Naive thymus-derived CD8-positive, alpha-beta T cell (primary cell): ENCODE results near the gene UNKL. TPM values are rescaled to one million over a fixed set of nuclear protein-coding genes. Genes with fewer than 3 reads are reported as not detected.
A peak's percentile ranks its signal among the peaks of the same experiment; 100 is the strongest.

ENCODE experiments used
- ATAC-seq, 2 donors: fragments of 150-1000 bp; cut with Tn5 transposase in 1 of 2; sonication (Bioruptor Pico), chemical (Tn5 transposase) in 1 of 2; 1 replicate in 1 of 2; 2 replicates in 1 of 2; pipeline ENCODE4 v1.10.0; 2021; ENCODE audit warnings: mild to moderate bottlenecking in 2 of 2, moderate library complexity in 2 of 2
- POLR2A ChIA-PET: fragments of 350-600 bp; sonication (Branson Sonifier 250); formaldehyde crosslinking; loops from one replicate; lab custom pipeline; 2021; ENCODE audit warnings: antibody characterized with exemption; lab: Charles Lee
- DNase-seq, 10 donors: peaks; one replicate each; pipeline versions ENCODE4 v3.0.0 to v3.0.0-alpha.2; 2020 to 2022
- H3K27ac Mint-ChIP-seq, 10 donors: one replicate each; pipeline ENCODE4 v1.8.0; 2020 to 2022; ENCODE audit warnings: mild to moderate bottlenecking in 10 of 10, mixed read lengths in 10 of 10, moderate library complexity in 4 of 10, inconsistent platforms in 1 of 10
- H3K27me3 Mint-ChIP-seq, 5 donors: one replicate each; pipeline ENCODE4 v1.8.0; 2021 to 2022; ENCODE audit warnings: mixed read lengths in 5 of 5
- H3K36me3 Mint-ChIP-seq, 3 donors: one replicate each; pipeline ENCODE4 v1.8.0; 2020 to 2022; ENCODE audit warnings: mixed read lengths in 3 of 3, mild to moderate bottlenecking in 2 of 3, inconsistent platforms in 1 of 3
- H3K4me1 Mint-ChIP-seq, 4 donors: one replicate each; pipeline ENCODE4 v1.8.0; 2021 to 2022; ENCODE audit warnings: mixed read lengths in 4 of 4
- H3K4me3 Mint-ChIP-seq, 10 donors: one replicate each; pipeline ENCODE4 v1.8.0; 2020 to 2022; ENCODE audit warnings: mild to moderate bottlenecking in 10 of 10, mixed read lengths in 10 of 10, moderate library complexity in 6 of 10, inconsistent platforms in 1 of 10
- H3K9me3 Mint-ChIP-seq, 9 donors: one replicate each; pipeline ENCODE4 v1.8.0; 2020 to 2022; ENCODE audit warnings: mixed read lengths in 9 of 9, mild to moderate bottlenecking in 3 of 9, inconsistent platforms in 1 of 9, moderate library complexity in 1 of 9
- polyA plus RNA-seq, 3 donors: library from polyadenylated mRNA; unstranded; fragments of 300-500 nt; fragmentation: Illumina TruSeq; gene quantifications; one replicate each; pipeline ENCODE4 v1.2.3, GENCODE V29; 2021
- total RNA-seq, 8 experiments: library from RNA in 2 of 8; stranded (reverse) in 2 of 8; gene quantifications; one replicate each; pipeline ENCODE4 v1.2.3 and lab custom pipeline; 2021 to 2026

Gene UNKL
- total and polyA plus RNA-seq, 5 experiments from 2014 or later: 8.3 to 151 (median 11.0) TPM

GRCh38 chr16:1390239-1390779, 24.2 kb downstream of the UNKL start:
- H3K36me3 Mint-ChIP-seq: peaks cover 0 to 50% (median 6%) of the 10 kb centered on the region in 3 donors
- H3K4me3 Mint-ChIP-seq: no peak overlapping the region
- peak overlapping the region in 1 of 10 donors; percentile 79 for H3K27ac Mint-ChIP-seq
- DNase-seq (no peak), ATAC-seq (no peak)
- H3K9me3 Mint-ChIP-seq: no peaks in the 10 kb centered on the region
- H3K4me1 Mint-ChIP-seq: peaks cover 0 to 2% (median 0%) of the 10 kb centered on the region in 4 donors
- no peaks in the 10 kb centered on the region for H3K27me3 Mint-ChIP-seq
- POLR2A ChIA-PET: no interaction called here

GRCh38 chr16:1389762-1390161, 24.7 kb downstream of the UNKL start:
- H3K27me3 Mint-ChIP-seq: no peaks in the 10 kb centered on the region
- POLR2A ChIA-PET: no interaction called here
- no peak overlapping the region for H3K4me3 Mint-ChIP-seq
- H3K4me1 Mint-ChIP-seq: peaks cover 0 to 2% (median 1%) of the 10 kb centered on the region in 4 donors
- ATAC-seq (no peak), DNase-seq (no peak)
- no peaks in the 10 kb centered on the region for H3K9me3 Mint-ChIP-seq
- H3K27ac Mint-ChIP-seq: no peak overlapping the region
- peaks cover 0 to 53% (median 8%) of the 10 kb centered on the region in 3 donors for H3K36me3 Mint-ChIP-seq

DNA sequence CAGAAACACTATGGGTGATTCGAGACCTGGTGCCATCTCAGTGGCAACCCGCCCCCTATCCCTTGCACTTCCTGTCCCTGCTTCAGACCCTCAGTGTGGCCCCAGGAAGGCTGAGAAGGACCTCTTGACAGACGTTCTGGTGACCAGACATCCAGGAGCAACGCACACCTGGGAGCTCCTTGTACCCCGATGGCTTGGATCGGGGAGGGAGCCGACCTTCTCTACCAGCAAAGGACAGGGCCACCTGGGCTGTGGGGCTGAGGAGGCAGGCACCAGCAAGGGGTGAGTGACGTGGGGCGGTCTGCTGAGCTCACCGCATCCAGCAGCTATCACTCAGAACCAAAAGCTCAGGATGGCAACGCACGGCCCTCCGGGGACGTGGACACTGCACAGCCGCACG, 27.2 kb downstream of the UNKL start:
- no peaks in the 10 kb centered on the region for H3K9me3 Mint-ChIP-seq
- no peak overlapping the region for H3K4me3 Mint-ChIP-seq
- H3K36me3 Mint-ChIP-seq: peaks cover 0 to 50% (median 10%) of the 10 kb centered on the region in 3 donors
- peaks cover 0 to 3% (median 1%) of the 10 kb centered on the region in 4 donors for H3K4me1 Mint-ChIP-seq
- POLR2A ChIA-PET: interaction anchor here (1.5 kb wide), 1 partner anchor 21 kb away, joined by 3 read pairs; no protein-coding TSS in a partner anchor
- peak overlapping the region in 1 of 10 donors; percentile 34 for H3K27ac Mint-ChIP-seq
- DNase-seq (no peak), ATAC-seq (no peak)
- no peaks in the 10 kb centered on the region for H3K27me3 Mint-ChIP-seq

DNA sequence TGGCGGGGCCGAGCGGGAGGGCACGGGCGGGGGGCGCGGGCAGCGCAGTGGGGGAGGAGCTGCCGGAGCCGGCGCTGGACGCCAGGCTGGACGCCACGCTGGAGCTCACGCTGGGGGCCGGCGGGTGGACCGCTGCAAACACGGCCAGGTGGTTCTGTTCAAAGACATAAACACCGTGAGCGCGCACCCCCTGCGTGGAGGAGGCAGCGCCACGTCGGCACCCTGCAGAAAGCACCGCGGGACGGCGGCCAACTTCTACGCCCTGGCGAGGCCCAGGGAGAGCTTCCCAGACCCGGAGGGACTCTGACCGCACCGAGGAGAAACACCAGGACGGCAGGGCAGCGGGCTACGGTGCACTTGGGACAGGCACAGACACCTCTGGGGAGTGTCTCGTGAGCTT, 29.3 kb downstream of the UNKL start:
- no peak for ATAC-seq
- peaks cover 0 to 47% (median 9%) of the 10 kb centered on the region in 3 donors for H3K36me3 Mint-ChIP-seq
- no peak overlapping the region for H3K27ac Mint-ChIP-seq
- H3K4me3 Mint-ChIP-seq: no peak overlapping the region
- peaks cover under 1 to 3% (median 2%) of the 10 kb centered on the region in 4 donors for H3K4me1 Mint-ChIP-seq
- H3K27me3 Mint-ChIP-seq: no peaks in the 10 kb centered on the region
- POLR2A ChIA-PET: no interaction called here
- no peak for DNase-seq
- H3K9me3 Mint-ChIP-seq: no peaks in the 10 kb centered on the region

- no peak overlapping the region for H3K27ac Mint-ChIP-seq
- ATAC-seq (no peak), DNase-seq (no peak)
- no peaks in the 10 kb centered on the region for H3K27me3 Mint-ChIP-seq
- no peak overlapping the region for H3K4me3 Mint-ChIP-seq
- H3K36me3 Mint-ChIP-seq: peaks cover 0 to 43% (median 6%) of the 10 kb centered on the region in 3 donors
- H3K4me1 Mint-ChIP-seq: peaks cover 7 to 11% (median 10%) of the 10 kb centered on the region in 4 donors
- H3K9me3 Mint-ChIP-seq: no peaks in the 10 kb centered on the region
- POLR2A ChIA-PET: interaction anchor here (0.7 kb wide), 1 partner anchor 661 kb away, joined by 5 read pairs; no protein-coding TSS in a partner anchor
These were observed 30.9 kb downstream of the UNKL start for GRCh38 chr16:1383556-1383955.

DNA sequence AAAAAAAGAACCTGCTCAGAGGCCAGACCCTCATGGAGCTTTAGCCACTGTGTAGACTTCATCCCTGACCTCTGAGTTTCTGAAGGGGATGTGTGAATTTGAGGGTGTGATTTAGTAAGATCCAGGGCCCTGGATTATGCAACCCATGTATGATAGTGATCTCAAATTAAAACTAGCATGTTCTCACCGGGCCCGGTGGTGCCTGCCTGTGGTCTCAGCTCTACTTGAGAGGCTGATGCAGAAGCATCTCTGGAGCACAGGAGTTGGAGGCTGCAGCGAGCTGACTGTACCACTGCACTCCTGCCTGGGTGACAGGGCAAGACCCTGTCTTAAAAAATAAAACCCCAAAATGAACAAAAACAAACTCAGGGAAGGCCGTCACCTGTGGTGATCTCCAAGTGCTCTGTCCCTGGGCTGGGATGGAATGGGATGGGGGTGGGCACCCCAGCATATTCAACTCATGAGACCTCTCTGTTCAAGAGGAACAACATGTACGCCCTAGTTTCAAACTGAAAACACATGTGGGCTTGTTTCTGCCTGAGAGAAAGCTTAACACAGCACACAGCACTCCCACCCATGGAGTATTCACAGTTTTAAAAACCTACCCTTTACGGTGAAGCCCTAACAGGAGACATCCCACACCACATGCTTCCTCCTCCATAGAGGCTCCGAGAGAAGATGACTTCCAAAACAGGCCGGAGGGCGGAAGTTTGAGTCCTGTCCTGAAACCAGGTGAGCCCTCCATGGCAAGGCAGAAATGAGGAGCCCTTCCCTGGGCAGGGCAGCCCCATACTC, 32.7 kb downstream of the UNKL start:
- H3K9me3 Mint-ChIP-seq: no peaks in the 10 kb centered on the region
- H3K27me3 Mint-ChIP-seq: no peaks in the 10 kb centered on the region
- no peak for DNase-seq
- no peak overlapping the region for H3K4me3 Mint-ChIP-seq
- H3K4me1 Mint-ChIP-seq: peaks cover 11 to 23% (median 18%) of the 10 kb centered on the region in 4 donors
- no peak overlapping the region for H3K27ac Mint-ChIP-seq
- H3K36me3 Mint-ChIP-seq: peaks cover 0 to 40% (median 6%) of the 10 kb centered on the region in 3 donors
- POLR2A ChIA-PET: interaction anchor here (1.2 kb wide), 1 partner anchor 324 kb away, joined by 3 read pairs; the partner anchor contains the start of gene MAPK8IP3
- ATAC-seq: no peak

GRCh38 chr16:1380195-1380594, 34.3 kb downstream of the UNKL start:
- peaks cover 0 to 43% (median 6%) of the 10 kb centered on the region in 3 donors for H3K36me3 Mint-ChIP-seq
- DNase-seq (no peak), ATAC-seq (no peak)
- H3K4me3 Mint-ChIP-seq: peak overlapping the region; percentile 66 to 86 (median 78)
- H3K27me3 Mint-ChIP-seq: no peaks in the 10 kb centered on the region
- H3K27ac Mint-ChIP-seq: peak overlapping the region in 7 of 10 donors; percentile 41 to 84 (median 62)
- POLR2A ChIA-PET: interaction anchor here (0.8 to 1.4 kb wide), 3 partner anchors 25 to 37 kb away, joined by 3 to 5 read pairs (median 4); no protein-coding TSS in a partner anchor
- H3K9me3 Mint-ChIP-seq: no peaks in the 10 kb centered on the region
- peaks cover 14 to 23% (median 18%) of the 10 kb centered on the region in 4 donors for H3K4me1 Mint-ChIP-seq

DNA sequence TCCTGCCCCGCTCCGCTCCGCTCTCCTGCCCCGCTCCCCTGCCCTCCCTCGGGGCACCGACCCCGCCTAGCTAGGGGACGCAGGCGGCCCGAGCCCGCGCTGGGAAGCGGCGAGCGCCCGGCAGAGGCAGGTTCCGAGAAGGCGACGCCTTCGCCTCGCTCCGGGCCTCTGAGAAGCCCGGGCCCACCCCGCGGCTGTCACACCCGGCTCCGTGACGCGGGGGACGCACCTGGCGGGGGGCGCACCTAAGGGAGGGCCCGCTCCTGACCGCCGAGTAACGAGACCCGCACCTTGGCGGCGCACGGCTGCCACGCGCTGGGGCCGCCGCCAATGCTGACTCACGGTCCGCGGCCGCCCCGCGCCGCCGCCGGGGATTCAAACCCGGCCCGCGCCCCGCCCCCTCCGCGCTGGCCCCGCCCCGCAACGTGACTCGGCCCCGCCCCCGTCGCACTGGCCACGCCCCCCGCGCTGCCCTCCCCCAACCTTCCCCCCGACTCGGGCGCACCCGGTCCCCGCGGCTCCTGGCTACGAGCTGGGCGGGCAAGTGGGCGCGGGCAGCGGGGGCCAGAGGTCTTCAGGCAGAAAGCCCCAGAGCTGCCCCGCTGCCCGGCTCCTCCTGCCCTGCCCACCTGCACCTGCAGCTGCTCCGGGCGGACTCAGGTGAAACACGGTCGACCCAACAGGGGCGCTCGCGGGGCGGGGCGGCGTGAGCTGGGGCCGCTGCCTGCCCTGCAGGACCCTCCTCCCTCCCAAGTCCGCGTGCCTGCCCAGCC, 35.0 kb downstream of the UNKL start:
- Mint-ChIP-seq H3K27ac (peak overlapping the region in 8 of 10 donors; percentile 41 to 77 (median 60)), H3K36me3 (peaks cover 0 to 38% (median 2%) of the 10 kb centered on the region in 3 donors), H3K9me3 (no peaks in the 10 kb centered on the region), H3K4me3 (peak overlapping the region; percentile 66 to 86 (median 78)), H3K27me3 (no peaks in the 10 kb centered on the region), H3K4me1 (peaks cover 11 to 23% (median 18%) of the 10 kb centered on the region in 4 donors)
- ATAC-seq (peak; percentile 75 to 77), DNase-seq (peak in 9 of 10 donors; percentile 38 to 76 (median 56))
- POLR2A ChIA-PET: interaction anchor here (1.0 to 1.4 kb wide), 2 partner anchors 24 to 26 kb away, joined by 4 to 5 read pairs; no protein-coding TSS in a partner anchor

DNA sequence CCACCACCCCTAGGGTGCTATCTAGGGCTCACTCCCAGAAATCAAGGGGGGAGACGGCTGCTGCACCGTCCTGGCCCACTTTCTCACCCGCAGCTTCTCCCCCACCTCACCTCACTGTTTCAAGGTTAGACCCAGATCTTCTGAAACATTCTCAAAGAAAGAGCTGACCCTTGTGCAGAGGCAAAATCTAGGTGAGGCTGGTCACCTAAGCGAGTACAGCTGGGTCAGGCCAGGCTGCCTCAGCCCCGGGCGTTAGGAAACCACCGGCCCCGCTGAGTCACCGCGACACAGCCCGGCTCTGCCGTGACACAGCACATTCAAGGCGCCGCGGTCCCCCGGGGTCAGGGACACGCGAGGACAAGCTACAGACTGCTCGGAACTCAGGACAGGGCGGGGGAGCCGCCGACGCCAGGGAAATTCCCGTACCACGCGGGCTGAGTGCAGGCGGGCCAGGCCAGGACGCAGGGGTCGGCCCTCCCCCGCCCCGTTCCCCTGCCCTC, 35.6 kb downstream of the UNKL start:
- Mint-ChIP-seq H3K27me3 (no peaks in the 10 kb centered on the region), H3K9me3 (no peaks in the 10 kb centered on the region), H3K27ac (peak overlapping the region in 4 of 10 donors; percentile 46 to 82 (median 64)), H3K4me3 (peak overlapping the region in 8 of 10 donors; percentile 43 to 64 (median 56)), H3K36me3 (peaks cover 0 to 38% (median 2%) of the 10 kb centered on the region in 3 donors), H3K4me1 (peaks cover 11 to 23% (median 18%) of the 10 kb centered on the region in 4 donors)
- POLR2A ChIA-PET: no interaction called here
- ATAC-seq: peak; percentile 58 to 65
- DNase-seq: peak in 6 of 10 donors; percentile 7 to 48 (median 28)

GRCh38 chr16:1378087-1378803, 36.3 kb downstream of the UNKL start:
- Mint-ChIP-seq H3K27ac (peak overlapping the region in 4 of 10 donors; percentile 44 to 82 (median 72)), H3K4me3 (peak overlapping the region in 8 of 10 donors; percentile 37 to 78 (median 61)), H3K27me3 (no peaks in the 10 kb centered on the region), H3K9me3 (no peaks in the 10 kb centered on the region), H3K4me1 (peaks cover 11 to 23% (median 18%) of the 10 kb centered on the region in 4 donors), H3K36me3 (peaks cover 0 to 38% (median 2%) of the 10 kb centered on the region in 3 donors)
- no peak for ATAC-seq
- no peak for DNase-seq
- POLR2A ChIA-PET: no interaction called here

GRCh38 chr16:1377406-1378010, 37.0 kb downstream of the UNKL start:
- POLR2A ChIA-PET: no interaction called here
- peaks cover 0 to 31% (median 2%) of the 10 kb centered on the region in 3 donors for H3K36me3 Mint-ChIP-seq
- H3K4me3 Mint-ChIP-seq: peak overlapping the region in 3 of 10 donors; percentile 10 to 78 (median 19)
- DNase-seq (no peak), ATAC-seq (no peak)
- no peaks in the 10 kb centered on the region for H3K9me3 Mint-ChIP-seq
- H3K27ac Mint-ChIP-seq: peak overlapping the region in 3 of 10 donors; percentile 32 to 89 (median 82)
- H3K27me3 Mint-ChIP-seq: no peaks in the 10 kb centered on the region
- peaks cover 11 to 23% (median 18%) of the 10 kb centered on the region in 4 donors for H3K4me1 Mint-ChIP-seq
